Activated T-cell treated with anti-CD3 and anti-CD28 coated beads for 1 hour (primary cell): ENCODE data around the gene CRB1.

Experiments used
- DNase-seq: peaks from one replicate; pipeline ENCODE4 v3.0.0-alpha.2; 2020; ENCODE audit warnings: low read depth

Gene CRB1

GRCh38 chr1:197351821-197352440 is 83.9 kb downstream of the CRB1 start:
- no peak for DNase-seq

- no peak for DNase-seq
These were observed 87.4 kb downstream of the CRB1 start for GRCh38 chr1:197355248-197355995.

- no peak for DNase-seq
These were observed 88.9 kb downstream of the CRB1 start for GRCh38 chr1:197356723-197357533.

- DNase-seq, result no peak
These were observed 90.9 kb downstream of the CRB1 start for GRCh38 chr1:197358959-197359358.

- no peak for DNase-seq
These were observed 92.0 kb downstream of the CRB1 start for GRCh38 chr1:197360068-197360467.

- DNase-seq, result no peak
These were observed 94.8 kb downstream of the CRB1 start for GRCh38 chr1:197362871-197363270.

GRCh38 chr1:197363855-197364254 is 95.8 kb downstream of the CRB1 start:
- no peak for DNase-seq

- DNase-seq, result no peak
These were observed 98.9 kb downstream of the CRB1 start for GRCh38 chr1:197366996-197367395.

- DNase-seq, result no peak
These were observed 99.6 kb downstream of the CRB1 start for GRCh38 chr1:197367627-197368026.

GRCh38 chr1:197374428-197374827 is 106.4 kb downstream of the CRB1 start:
- DNase-seq, result no peak

- DNase-seq, result no peak
These were observed 116.4 kb downstream of the CRB1 start for GRCh38 chr1:197384471-197384870.

- no peak for DNase-seq
These were observed 120.7 kb downstream of the CRB1 start for GRCh38 chr1:197388801-197389200.

- no peak for DNase-seq
These were observed 122.8 kb downstream of the CRB1 start for GRCh38 chr1:197390856-197391255.

- no peak for DNase-seq
These were observed 123.5 kb downstream of the CRB1 start for GRCh38 chr1:197391303-197392226.

GRCh38 chr1:197392541-197392940 is 124.5 kb downstream of the CRB1 start:
- no peak for DNase-seq

GRCh38 chr1:197393105-197393504 is 125.1 kb downstream of the CRB1 start:
- no peak for DNase-seq

- DNase-seq, result no peak
These were observed 125.7 kb downstream of the CRB1 start for GRCh38 chr1:197393772-197394171.

GRCh38 chr1:197394831-197395608 is 127.0 kb downstream of the CRB1 start:
- no peak for DNase-seq

GRCh38 chr1:197397895-197398294 is 129.8 kb downstream of the CRB1 start:
- no peak for DNase-seq

GRCh38 chr1:197399755-197400521 is 131.9 kb downstream of the CRB1 start:
- no peak for DNase-seq
